Nephron (organoid): Measurements from ENCODE around the gene PBOV1.

Source experiments
- H3K27ac Mint-ChIP-seq, 3 experiments: 2 replicates each; pipeline ENCODE4 v1.8.0; 2020; ENCODE audit warnings: mixed read lengths in 3 of 3, mild to moderate bottlenecking in 2 of 3, moderate library complexity in 1 of 3
- H3K27me3 Mint-ChIP-seq: 2 replicates; pipeline ENCODE4 v1.8.0; 2021; ENCODE audit warnings: low read depth, mild to moderate bottlenecking, moderate library complexity, mixed read lengths
- H3K36me3 Mint-ChIP-seq: 2 replicates; pipeline ENCODE4 v1.8.0; 2020; ENCODE audit warnings: low read depth, mixed read lengths
- H3K4me1 Mint-ChIP-seq: 2 replicates; pipeline ENCODE4 v1.8.0; 2020; ENCODE audit warnings: mixed read lengths
- H3K4me3 Mint-ChIP-seq, 3 experiments: 2 replicates each; pipeline ENCODE4 v1.8.0; 2020; ENCODE audit warnings: mild to moderate bottlenecking in 3 of 3, mixed read lengths in 3 of 3, moderate library complexity in 2 of 3
- H3K9me3 Mint-ChIP-seq: 2 replicates; pipeline ENCODE4 v1.8.0; 2020; ENCODE audit warnings: mixed read lengths
- CTCF ChIP-seq, 3 experiments: fragments of 200-600 bp; sonication (generic); IDR thresholded peaks; one replicate each; pipeline ENCODE4 v1.5.0; 2021; ENCODE audit warnings: antibody characterized with exemption in 3 of 3; ENCODE audit not compliant: unreplicated experiment in 3 of 3

PBOV1 gene

GRCh38 chr6:138218449-138218848 lies at the start of gene PBOV1:
TSS of gene PBOV1 (minus strand) at chr6:138218491. CDS start at chr6:138218395, 96 bp downstream.
- H3K27me3 Mint-ChIP-seq: no peaks in the 10 kb centered on the region
- no peak for TF ChIP-seq CTCF (IDR thresholded peaks at IDR 0.05; ENCODE audit: unreplicated experiment in 3 of 3)

GRCh38 chr6:138266095-138266494 lies 47.8 kb upstream of the PBOV1 start:
- H3K4me1 Mint-ChIP-seq: no peaks in the 10 kb centered on the region
- H3K36me3 Mint-ChIP-seq: no peaks in the 10 kb centered on the region
- H3K9me3 Mint-ChIP-seq: no peaks in the 10 kb centered on the region
- peaks cover 3% of the 10 kb centered on the region for H3K27me3 Mint-ChIP-seq
- no peak overlapping the region for H3K27ac Mint-ChIP-seq
- H3K4me3 Mint-ChIP-seq: peak overlapping the region in 1 of 3 experiments; percentile 28
- TF ChIP-seq CTCF (IDR thresholded peaks at IDR 0.05; ENCODE audit: unreplicated experiment in 3 of 3): no peak

More at GRCh38 chr6:138218449-138218848, at the start of gene PBOV1:
- Mint-ChIP-seq H3K36me3 (no peaks in the 10 kb centered on the region), H3K4me1 (no peaks in the 10 kb centered on the region), H3K4me3 (no peak within 1 kb of the TSS), H3K27ac (no peak within 1 kb of the TSS), H3K9me3 (no peaks in the 10 kb centered on the region)

DNA sequence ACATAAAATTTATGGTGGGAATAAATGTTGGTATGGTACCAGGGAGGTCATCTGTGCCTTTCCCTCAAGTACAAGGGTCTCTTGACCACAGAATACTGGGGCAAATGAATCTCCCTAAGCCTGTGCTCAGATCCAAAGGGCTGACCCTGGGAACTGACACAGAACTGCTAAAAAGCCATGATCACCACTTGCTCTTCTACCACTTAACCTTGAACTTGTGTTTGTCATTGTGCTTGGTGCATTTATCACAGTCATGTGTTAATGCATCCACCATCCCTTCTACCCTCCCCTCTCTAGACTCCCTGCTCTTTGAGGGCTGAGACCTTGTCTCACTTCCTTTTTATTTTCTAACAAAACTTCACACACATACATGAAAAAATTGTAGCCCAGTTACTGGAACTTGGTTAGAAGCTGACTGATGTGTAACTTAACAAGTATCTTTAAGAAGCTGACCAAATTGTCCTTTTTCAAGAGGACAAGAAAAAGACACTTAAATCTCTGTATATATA lies 46.1 kb upstream of the PBOV1 start:
- no peaks in the 10 kb centered on the region for H3K36me3 Mint-ChIP-seq
- H3K4me1 Mint-ChIP-seq: no peaks in the 10 kb centered on the region
- no peak overlapping the region for H3K27ac Mint-ChIP-seq
- no peak for TF ChIP-seq CTCF (IDR thresholded peaks at IDR 0.05; ENCODE audit: unreplicated experiment in 3 of 3)
- H3K27me3 Mint-ChIP-seq: peaks cover 3% of the 10 kb centered on the region
- H3K9me3 Mint-ChIP-seq: no peaks in the 10 kb centered on the region
- H3K4me3 Mint-ChIP-seq: no peak overlapping the region

DNA sequence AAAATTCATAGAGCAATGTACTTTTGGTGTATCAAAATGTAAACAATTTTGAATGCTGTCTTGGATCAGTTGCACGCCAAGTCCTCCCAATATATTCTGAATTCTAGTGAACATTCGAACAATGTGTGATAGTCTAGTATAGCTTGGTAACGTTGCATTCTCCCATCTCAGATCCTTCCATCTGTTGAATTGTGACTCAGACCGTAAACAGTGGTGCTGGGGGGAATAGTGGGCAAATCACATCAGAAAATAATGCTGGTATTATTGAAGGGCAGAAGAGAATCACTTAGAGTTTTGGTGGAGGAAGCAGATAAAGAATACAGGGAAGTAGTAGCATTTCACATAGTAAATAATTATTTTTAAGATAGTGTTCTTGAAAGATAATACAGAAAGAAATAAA lies 45.7 kb upstream of the PBOV1 start:
- no peak overlapping the region for H3K27ac Mint-ChIP-seq
- H3K9me3 Mint-ChIP-seq: no peaks in the 10 kb centered on the region
- no peak overlapping the region for H3K4me3 Mint-ChIP-seq
- H3K4me1 Mint-ChIP-seq: no peaks in the 10 kb centered on the region
- TF ChIP-seq CTCF (IDR thresholded peaks at IDR 0.05; ENCODE audit: unreplicated experiment in 3 of 3): no peak
- peaks cover under 1% of the 10 kb centered on the region for H3K27me3 Mint-ChIP-seq
- H3K36me3 Mint-ChIP-seq: no peaks in the 10 kb centered on the region

- no peak for TF ChIP-seq CTCF (IDR thresholded peaks at IDR 0.05; ENCODE audit: unreplicated experiment in 3 of 3)
- Mint-ChIP-seq H3K27me3 (no peaks in the 10 kb centered on the region), H3K4me1 (no peaks in the 10 kb centered on the region), H3K27ac (peak overlapping the region in 1 of 3 experiments; percentile 28), H3K4me3 (no peak overlapping the region), H3K36me3 (no peaks in the 10 kb centered on the region), H3K9me3 (no peaks in the 10 kb centered on the region)
These were observed 43.0 kb upstream of the PBOV1 start for GRCh38 chr6:138261116-138261780.

GRCh38 chr6:138258991-138259390 lies 40.7 kb upstream of the PBOV1 start:
- Mint-ChIP-seq H3K27me3 (no peaks in the 10 kb centered on the region), H3K36me3 (no peaks in the 10 kb centered on the region), H3K9me3 (no peaks in the 10 kb centered on the region), H3K4me1 (no peaks in the 10 kb centered on the region), H3K27ac (no peak overlapping the region), H3K4me3 (no peak overlapping the region)
- no peak for TF ChIP-seq CTCF (IDR thresholded peaks at IDR 0.05; ENCODE audit: unreplicated experiment in 3 of 3)
